GM10266 (cell line): Measurements from ENCODE around the gene SLC35B2.

ENCODE experiments used
- DNase-seq: peaks from one replicate; pipeline ENCODE4 v3.0.0; 2012; ENCODE audit errors: extremely low spot score
- TF ChIP-seq, protein P1 (sequence below): IDR thresholded peaks from 2 replicates; pipeline ENCODE4 v1.5.1; 2012; ENCODE audit warnings: mild to moderate bottlenecking, low read depth; ENCODE audit not compliant: control insufficient read depth, insufficient read depth; ENCODE audit errors: missing control alignments

The SLC35B2 gene, protein sequence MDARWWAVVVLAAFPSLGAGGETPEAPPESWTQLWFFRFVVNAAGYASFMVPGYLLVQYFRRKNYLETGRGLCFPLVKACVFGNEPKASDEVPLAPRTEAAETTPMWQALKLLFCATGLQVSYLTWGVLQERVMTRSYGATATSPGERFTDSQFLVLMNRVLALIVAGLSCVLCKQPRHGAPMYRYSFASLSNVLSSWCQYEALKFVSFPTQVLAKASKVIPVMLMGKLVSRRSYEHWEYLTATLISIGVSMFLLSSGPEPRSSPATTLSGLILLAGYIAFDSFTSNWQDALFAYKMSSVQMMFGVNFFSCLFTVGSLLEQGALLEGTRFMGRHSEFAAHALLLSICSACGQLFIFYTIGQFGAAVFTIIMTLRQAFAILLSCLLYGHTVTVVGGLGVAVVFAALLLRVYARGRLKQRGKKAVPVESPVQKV

GRCh38 chr6:44257025-44257752 lies at the start of gene SLC35B2:
SLC35B2 (minus strand) TSS chr6:44257528; CDS start chr6:44257410, 118 bp downstream.
- TF ChIP-seq, protein P1, sequence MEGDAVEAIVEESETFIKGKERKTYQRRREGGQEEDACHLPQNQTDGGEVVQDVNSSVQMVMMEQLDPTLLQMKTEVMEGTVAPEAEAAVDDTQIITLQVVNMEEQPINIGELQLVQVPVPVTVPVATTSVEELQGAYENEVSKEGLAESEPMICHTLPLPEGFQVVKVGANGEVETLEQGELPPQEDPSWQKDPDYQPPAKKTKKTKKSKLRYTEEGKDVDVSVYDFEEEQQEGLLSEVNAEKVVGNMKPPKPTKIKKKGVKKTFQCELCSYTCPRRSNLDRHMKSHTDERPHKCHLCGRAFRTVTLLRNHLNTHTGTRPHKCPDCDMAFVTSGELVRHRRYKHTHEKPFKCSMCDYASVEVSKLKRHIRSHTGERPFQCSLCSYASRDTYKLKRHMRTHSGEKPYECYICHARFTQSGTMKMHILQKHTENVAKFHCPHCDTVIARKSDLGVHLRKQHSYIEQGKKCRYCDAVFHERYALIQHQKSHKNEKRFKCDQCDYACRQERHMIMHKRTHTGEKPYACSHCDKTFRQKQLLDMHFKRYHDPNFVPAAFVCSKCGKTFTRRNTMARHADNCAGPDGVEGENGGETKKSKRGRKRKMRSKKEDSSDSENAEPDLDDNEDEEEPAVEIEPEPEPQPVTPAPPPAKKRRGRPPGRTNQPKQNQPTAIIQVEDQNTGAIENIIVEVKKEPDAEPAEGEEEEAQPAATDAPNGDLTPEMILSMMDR: peak; percentile 82
- DNase-seq: peak; percentile 86

DNA sequence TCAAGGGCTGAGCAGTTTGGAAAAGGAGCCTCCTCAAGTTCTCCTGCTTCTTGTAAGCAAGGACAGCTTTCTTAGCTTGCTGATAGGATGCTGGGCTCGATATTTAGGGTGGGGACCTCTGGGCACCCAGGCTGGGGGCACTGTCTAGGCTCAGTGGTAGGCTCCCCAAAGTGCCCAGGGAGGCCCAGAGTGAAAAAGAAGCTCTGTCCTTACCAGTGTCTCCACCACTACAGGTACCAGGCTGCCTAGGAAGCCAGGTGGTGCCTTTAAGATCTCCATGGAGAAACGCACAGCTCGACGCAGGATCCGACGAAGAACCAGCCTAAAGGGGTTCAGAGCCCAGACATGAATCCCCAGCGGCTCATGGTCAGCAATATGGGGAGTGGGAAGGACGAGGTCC lies 49.4 kb upstream of the SLC35B2 start:
- DNase-seq: no peak
- TF ChIP-seq, protein P1: no peak

DNA sequence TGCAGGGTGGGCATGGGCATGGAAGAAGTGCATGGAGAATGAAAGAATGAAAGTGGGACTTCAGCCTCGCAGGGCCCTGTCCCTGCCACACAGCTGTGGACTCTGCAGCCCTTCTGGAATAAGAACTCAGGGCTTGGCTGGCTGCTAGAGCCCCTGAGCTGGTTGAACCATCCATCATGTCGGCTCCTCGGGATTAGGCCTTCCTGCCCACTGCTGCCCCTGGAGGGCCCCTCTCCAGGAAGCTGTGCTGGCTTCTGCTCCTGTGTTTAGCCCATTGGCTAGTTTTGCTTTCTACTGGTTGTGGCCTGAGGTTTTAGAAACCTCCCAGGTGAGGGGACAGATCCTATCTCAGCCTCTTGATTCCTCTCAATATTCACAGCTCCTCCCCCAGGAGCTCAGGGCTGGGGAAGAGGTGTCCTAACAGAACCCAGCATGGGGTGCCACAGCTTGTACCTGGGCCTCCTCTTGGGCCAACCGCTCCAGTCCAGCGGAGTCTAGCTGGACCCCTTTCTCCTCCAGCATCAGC lies 47.9 kb upstream of the SLC35B2 start:
- DNase-seq: no peak
- TF ChIP-seq, protein P1: no peak

- peak; percentile 70 for DNase-seq
- TF ChIP-seq, protein P1: peak; percentile 66
These were observed 47.2 kb upstream of the SLC35B2 start for GRCh38 chr6:44304282-44305199.

DNA sequence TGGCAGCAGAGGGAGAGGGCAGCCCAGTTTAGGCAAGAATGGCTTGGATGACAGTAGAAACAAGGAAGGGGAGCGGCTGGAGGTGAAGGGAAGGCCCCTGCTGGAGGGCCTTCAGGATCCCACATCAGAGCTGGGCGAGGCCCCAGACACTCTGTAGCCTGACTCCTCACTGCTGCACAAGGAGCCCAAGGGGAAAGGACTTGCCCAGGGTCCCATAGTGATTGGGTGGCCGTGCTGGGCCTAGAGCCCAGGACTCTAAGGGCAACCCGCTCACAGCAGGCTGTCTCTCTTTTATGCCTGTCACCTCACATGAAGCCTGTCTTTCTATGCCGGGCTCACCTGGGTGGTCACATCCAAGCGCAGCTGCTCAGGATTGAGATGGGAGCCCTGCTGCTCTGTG lies 46.5 kb upstream of the SLC35B2 start:
- DNase-seq: no peak
- TF ChIP-seq, protein P1: no peak

GRCh38 chr6:44302856-44303255 lies 45.5 kb upstream of the SLC35B2 start:
- TF ChIP-seq, protein P1: no peak
- no peak for DNase-seq
